Astrocyte of the spinal cord (primary cell): ENCODE data around the gene CD3D.
"Not testable (repeated sequence)": the region's sequence is repeated elsewhere in the genome, so short reads cannot be mapped to it uniquely, and the experiment has no call there.

ENCODE experiments used
- DNase-seq: peaks from one replicate; pipeline ENCODE4 v3.0.0; 2011; ENCODE audit warnings: low read depth, low spot score
- H3K4me3 ChIP-seq: 2 replicates; pipeline ENCODE4 v1.5.1; 2011; ENCODE audit warnings: low read depth, mild to moderate bottlenecking, low read length, moderate library complexity
- in situ Hi-C: cut with HindIII; loops from 2 replicates; pipeline ENCODE4 v1.10.0; 2017; ENCODE audit warnings: low sequenced_read_pairs
- TF ChIP-seq, protein P1 (sequence below): IDR thresholded peaks from 2 replicates; pipeline ENCODE4 v1.5.1; 2012; ENCODE audit warnings: low read depth, mild to moderate bottlenecking, low read length, inconsistent platforms

Gene CD3D

DNA sequence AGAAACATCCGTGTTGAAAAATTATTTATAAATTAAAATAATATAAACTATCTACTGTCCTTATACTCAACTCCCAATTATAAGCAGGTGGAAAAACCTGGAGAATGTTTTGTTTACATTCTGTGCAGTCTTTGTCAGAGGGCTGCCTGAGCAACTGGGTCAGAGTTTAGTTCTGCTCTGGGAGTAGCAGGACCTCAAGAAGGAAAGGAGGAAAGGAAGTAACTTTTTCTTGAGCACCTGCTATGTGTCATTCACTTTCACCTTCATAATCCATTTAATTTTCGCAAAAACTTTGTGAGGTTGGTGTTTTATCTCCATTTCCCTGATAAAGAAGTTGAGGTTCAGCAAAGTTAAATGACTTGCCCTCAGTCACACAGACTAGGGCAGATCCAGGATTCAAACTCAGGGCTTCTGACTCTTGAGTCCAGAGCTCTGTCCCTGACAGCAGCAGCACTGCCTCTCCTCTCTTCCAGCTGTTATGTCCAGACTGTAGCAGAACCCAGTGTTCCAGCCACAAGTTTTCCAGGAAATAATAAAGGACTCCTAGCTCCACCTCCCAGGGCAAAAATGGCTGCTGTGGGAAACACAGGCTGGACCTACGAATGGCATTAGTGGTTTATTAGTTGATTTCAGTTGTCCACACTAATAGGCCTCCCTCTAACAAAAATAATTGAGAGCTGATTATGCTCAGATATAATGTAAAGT, 31.6 kb downstream of the CD3D start:
- no peak overlapping the region for H3K4me3 ChIP-seq
- TF ChIP-seq, protein P1, sequence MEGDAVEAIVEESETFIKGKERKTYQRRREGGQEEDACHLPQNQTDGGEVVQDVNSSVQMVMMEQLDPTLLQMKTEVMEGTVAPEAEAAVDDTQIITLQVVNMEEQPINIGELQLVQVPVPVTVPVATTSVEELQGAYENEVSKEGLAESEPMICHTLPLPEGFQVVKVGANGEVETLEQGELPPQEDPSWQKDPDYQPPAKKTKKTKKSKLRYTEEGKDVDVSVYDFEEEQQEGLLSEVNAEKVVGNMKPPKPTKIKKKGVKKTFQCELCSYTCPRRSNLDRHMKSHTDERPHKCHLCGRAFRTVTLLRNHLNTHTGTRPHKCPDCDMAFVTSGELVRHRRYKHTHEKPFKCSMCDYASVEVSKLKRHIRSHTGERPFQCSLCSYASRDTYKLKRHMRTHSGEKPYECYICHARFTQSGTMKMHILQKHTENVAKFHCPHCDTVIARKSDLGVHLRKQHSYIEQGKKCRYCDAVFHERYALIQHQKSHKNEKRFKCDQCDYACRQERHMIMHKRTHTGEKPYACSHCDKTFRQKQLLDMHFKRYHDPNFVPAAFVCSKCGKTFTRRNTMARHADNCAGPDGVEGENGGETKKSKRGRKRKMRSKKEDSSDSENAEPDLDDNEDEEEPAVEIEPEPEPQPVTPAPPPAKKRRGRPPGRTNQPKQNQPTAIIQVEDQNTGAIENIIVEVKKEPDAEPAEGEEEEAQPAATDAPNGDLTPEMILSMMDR, result no peak
- in situ Hi-C loops, result no loop called here
- DNase-seq, result no peak

DNA sequence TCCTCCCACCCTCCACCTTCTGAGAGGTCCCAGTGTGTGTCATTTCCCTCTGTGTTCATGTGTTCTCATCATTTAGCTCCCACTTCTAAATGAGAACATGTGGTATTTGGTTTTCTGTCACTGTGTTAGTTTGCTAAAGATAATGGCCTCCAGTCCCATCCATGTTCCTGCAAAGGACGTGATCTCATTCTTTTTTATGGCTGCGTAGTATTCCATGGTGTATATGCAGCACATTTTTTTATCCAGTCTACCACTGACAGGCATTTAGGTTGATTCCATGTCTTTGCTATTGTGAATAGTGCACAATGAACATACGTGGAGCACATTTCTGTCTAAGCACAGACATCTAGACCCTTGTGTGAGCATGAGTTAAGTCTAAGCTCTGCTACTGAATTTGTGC, 32.2 kb downstream of the CD3D start:
- no peak overlapping the region for H3K4me3 ChIP-seq
- DNase-seq, result no peak
- in situ Hi-C loops, result no loop called here
- TF ChIP-seq, protein P1, result no peak

DNA sequence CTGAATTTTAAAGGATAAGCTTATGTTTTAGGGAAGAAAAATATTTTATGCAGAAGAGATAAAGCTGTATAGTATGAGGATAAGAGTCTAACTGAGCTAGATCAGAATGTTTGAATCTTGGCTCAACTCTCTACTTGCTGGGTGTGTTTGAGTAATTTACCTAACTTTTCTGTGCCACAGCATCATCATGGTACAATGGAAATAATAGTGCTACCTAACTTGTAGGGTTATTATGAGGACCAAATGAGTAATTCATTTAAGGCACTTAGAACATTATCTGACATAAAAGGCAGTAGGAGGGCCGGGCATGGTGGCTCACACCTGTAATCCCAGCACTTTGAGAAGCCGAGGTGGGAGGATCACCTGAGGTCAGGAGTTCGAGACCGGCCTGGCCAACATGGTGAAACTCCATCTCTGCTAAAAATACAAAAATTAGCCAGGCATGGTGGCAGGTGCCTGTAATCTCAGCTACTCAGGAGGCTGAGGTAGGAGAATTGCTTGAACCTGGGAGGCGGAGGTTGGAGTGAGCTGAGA, 33.4 kb downstream of the CD3D start:
- DNase-seq, H3K4me3 ChIP-seq, in situ Hi-C loops: not testable (repeated sequence)

DNA sequence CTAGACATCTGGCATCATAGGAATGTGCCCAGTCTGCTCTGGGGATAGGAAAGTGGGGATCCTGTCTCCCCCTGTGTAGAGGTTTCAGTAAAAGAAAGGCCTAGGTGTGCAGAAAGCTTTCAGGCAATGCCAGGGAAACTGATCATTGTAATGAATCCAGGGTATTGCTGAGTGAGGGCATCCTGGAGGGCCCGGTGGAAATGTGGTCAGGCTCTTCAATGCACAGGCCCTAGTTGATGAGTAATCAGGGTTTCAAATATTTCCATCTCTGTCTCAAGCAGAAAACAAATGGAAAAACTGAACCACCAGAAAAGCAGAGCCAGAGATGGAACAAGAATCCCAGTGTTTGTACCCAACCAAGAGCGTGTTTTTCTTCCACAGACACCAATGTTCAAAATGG, 35.9 kb downstream of the CD3D start:
- no peak overlapping the region for H3K4me3 ChIP-seq
- in situ Hi-C loops, result no loop called here
- DNase-seq, result no peak
- TF ChIP-seq, protein P1, result no peak

- no peak for DNase-seq
- no peak overlapping the region for H3K4me3 ChIP-seq
- in situ Hi-C loops, result no loop called here
- TF ChIP-seq, protein P1, result no peak
Measured at GRCh38 chr11:118305726-118306125, 36.8 kb downstream of the CD3D start.

DNA sequence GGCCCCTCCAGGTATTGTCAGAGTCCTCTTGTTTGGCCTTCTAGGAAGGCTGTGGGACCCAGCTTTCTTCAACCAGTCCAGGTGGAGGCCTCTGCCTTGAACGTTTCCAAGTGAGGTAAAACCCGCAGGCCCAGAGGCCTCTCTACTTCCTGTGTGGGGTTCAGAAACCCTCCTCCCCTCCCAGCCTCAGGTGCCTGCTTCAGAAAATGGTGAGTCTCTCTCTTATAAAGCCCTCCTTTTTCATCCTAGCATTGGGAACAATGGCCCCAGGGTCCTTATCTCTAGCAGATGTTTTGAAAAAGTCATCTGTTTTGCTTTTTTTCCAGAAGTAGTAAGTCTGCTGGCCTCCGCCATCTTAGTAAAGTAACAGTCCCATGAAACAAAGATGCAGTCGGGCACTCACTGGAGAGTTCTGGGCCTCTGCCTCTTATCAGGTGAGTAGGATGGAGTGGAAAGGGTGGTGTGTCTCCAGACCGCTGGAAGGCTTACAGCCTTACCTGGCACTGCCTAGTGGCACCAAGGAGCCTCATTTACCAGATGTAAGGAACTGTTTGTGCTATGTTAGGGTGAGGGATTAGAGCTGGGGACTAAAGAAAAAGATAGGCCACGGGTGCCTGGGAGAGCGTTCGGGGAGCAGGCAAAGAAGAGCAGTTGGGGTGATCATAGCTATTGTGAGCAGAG, 37.8 kb downstream of the CD3D start, which contains the start of gene CD3E:
Gene CD3E (plus strand): TSS at position 163 of the 681 bp plus-strand sequence. CDS start 223 bp downstream, at position 386.
- no peak within 1 kb of the TSS for H3K4me3 ChIP-seq
- in situ Hi-C loops, result no loop called here
- no peak for DNase-seq
- TF ChIP-seq, protein P1, result no peak

DNA sequence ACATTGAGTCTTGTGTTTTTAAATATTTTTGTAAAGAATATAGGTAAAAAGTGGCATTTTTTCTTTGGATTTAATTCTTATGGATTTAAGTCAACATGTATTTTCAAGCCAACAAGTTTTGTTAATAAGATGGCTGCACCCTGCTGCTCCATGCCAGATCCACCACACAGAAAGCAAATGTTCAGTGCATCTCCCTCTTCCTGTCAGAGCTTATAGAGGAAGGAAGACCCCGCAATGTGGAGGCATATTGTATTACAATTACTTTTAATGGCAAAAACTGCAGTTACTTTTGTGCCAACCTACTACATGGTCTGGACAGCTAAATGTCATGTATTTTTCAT, 38.3 kb downstream of the CD3D start:
- in situ Hi-C loops, result no loop called here
- no peak overlapping the region for H3K4me3 ChIP-seq
- DNase-seq, result no peak
- TF ChIP-seq, protein P1, result no peak
